ENCODE measurements around the gene BLTP2.

Gene BLTP2

DNA sequence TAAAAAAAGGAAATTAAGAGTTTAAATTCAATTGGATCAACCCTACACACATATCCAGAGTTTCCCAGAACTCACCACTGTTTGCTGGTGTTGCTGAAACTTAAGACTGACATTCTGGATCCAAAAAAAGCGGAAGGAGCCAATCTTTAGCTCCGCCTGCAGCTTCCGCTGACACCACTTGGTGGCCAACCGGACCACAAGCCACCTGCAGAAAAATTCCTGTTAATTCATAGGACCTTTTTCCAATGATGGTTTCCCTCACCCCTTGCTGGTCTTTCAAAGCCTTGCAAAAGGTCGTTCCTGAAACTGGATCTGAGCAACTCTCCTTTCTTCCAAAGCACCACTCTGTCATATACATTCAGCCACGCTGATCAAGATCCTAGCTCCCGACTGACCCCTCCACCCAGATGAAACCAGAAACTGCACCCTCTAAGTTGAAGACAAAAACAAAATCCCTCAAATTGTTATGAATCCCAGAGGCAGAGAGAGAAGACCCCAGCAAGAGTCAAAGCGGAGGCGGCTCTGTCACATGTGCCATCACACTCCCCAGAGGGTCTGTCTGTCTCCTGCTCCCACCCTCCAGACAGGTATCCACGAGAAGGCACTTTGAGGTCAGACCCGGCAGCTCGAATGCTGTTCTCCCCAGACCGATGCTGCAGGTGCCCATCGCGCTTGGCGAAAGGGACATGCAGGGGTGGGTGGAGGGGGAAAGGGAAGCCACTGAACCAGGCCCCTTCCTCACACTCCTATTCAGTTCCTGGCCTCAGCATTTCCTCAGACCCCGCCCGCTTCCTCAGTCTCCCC, 773 bp downstream of the BLTP2 start:
- TF ChIP-seq, protein P1, sequence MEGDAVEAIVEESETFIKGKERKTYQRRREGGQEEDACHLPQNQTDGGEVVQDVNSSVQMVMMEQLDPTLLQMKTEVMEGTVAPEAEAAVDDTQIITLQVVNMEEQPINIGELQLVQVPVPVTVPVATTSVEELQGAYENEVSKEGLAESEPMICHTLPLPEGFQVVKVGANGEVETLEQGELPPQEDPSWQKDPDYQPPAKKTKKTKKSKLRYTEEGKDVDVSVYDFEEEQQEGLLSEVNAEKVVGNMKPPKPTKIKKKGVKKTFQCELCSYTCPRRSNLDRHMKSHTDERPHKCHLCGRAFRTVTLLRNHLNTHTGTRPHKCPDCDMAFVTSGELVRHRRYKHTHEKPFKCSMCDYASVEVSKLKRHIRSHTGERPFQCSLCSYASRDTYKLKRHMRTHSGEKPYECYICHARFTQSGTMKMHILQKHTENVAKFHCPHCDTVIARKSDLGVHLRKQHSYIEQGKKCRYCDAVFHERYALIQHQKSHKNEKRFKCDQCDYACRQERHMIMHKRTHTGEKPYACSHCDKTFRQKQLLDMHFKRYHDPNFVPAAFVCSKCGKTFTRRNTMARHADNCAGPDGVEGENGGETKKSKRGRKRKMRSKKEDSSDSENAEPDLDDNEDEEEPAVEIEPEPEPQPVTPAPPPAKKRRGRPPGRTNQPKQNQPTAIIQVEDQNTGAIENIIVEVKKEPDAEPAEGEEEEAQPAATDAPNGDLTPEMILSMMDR (IDR thresholded peaks at IDR 0.05; ENCODE audit: unreplicated experiment in 3 of 3), result peak; percentile 46 to 54 (median 47)
- H3K9me3 Mint-ChIP-seq, result no peaks in the 10 kb centered on the region
- peaks cover 58% of the 10 kb centered on the region for H3K36me3 Mint-ChIP-seq (ENCODE audit: low read depth)
- peak overlapping the region; percentile 95 to 96 (median 96) for H3K4me3 Mint-ChIP-seq
- peaks cover 34% of the 10 kb centered on the region for H3K4me1 Mint-ChIP-seq
- H3K27me3 Mint-ChIP-seq (ENCODE audit: low read depth), result no peaks in the 10 kb centered on the region
- peak overlapping the region; percentile 73 to 96 (median 93) for H3K27ac Mint-ChIP-seq

DNA sequence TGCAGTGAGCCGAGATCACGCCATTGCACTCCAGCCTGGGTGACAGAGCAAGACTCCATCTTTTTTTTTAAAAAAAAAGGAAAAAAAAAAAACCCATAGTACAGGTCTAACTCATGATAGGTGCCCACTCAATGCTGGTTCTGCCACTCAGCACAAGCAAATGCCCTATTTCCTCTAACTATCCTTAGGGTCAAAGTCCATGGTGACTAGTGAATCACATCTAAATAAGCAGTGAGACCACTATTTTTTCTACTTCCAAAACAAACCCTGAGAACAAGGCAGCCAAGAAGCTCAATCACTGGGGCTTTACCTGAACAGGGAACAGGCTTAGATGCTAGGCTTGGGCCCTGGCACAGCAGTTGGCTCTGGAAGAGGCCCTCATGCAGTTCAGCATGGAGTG, 3.4 kb downstream of the BLTP2 start:
- H3K9me3 Mint-ChIP-seq, result no peaks in the 10 kb centered on the region
- H3K4me3 Mint-ChIP-seq, result peak overlapping the region in 2 of 3 experiments; percentile 32 to 44
- no peaks in the 10 kb centered on the region for H3K27me3 Mint-ChIP-seq (ENCODE audit: low read depth)
- peaks cover 67% of the 10 kb centered on the region for H3K36me3 Mint-ChIP-seq (ENCODE audit: low read depth)
- TF ChIP-seq, protein P1 (IDR thresholded peaks at IDR 0.05; ENCODE audit: unreplicated experiment in 3 of 3), result no peak
- H3K27ac Mint-ChIP-seq, result no peak overlapping the region
- peaks cover 29% of the 10 kb centered on the region for H3K4me1 Mint-ChIP-seq

DNA sequence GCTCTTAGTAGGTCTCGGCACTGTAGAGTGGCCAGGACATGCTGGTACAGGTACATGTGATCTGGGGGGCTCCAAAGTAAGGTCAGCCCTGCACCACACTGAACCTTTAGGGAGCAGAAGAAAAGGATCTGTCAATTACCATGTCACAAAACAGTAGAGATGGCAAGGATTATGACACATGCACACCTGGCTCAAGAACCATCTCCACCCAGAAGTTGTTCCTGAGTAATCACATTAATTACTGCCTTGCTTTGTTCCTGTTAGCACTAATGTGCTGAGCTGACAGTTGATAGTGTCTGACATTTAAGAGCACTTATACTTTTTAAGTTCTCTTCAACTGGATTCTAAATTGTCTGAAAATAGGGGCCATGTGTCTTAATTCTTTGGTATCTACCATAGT, 9.5 kb downstream of the BLTP2 start:
- TF ChIP-seq, protein P1 (IDR thresholded peaks at IDR 0.05; ENCODE audit: unreplicated experiment in 3 of 3), result no peak
- H3K4me1 Mint-ChIP-seq, result no peaks in the 10 kb centered on the region

DNA sequence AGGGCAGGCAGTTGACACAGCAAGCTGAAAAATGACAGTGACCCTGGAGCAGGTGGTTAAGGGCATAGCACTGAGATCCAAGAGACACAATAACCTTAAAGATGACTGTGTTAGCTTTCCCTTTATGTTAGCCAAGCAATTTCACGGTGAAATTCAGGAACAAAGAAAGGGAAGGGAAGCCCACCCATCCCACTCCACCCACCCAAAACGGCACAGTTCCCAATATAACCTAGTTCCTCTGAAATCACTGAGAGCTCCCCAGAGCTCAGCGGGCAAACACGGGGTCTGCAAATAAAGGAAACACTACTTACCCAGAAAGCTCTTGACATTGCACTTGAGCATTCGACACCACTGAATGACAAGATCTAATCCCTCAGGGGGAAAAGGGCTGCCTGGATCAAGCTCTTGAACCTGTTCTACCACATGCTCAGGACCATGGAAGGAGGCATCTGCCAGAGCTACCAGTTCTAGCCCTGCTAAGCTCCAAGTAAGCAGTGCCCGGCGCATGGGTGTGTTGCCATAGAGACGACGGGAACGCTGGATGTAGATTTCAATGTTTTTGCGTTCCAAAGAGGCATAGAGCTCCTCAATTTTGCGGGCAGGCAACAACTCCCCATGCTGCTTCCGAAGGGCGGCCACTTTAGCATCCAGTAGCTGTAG, 10.6 kb downstream of the BLTP2 start:
- Mint-ChIP-seq H3K4me1 (no peaks in the 10 kb centered on the region), H3K27me3 (ENCODE audit: low read depth) (no peaks in the 10 kb centered on the region), H3K4me3 (no peak overlapping the region), H3K9me3 (no peaks in the 10 kb centered on the region), H3K36me3 (ENCODE audit: low read depth) (peaks cover 85% of the 10 kb centered on the region), H3K27ac (no peak overlapping the region)
- TF ChIP-seq, protein P1 (IDR thresholded peaks at IDR 0.05; ENCODE audit: unreplicated experiment in 3 of 3), result no peak

More for the DNA sequence above, 9.5 kb downstream of the BLTP2 start:
- no peaks in the 10 kb centered on the region for H3K27me3 Mint-ChIP-seq (ENCODE audit: low read depth)
- no peak overlapping the region for H3K27ac Mint-ChIP-seq
- no peak overlapping the region for H3K4me3 Mint-ChIP-seq
- peaks cover 95% of the 10 kb centered on the region for H3K36me3 Mint-ChIP-seq (ENCODE audit: low read depth)
- H3K9me3 Mint-ChIP-seq, result no peaks in the 10 kb centered on the region

DNA sequence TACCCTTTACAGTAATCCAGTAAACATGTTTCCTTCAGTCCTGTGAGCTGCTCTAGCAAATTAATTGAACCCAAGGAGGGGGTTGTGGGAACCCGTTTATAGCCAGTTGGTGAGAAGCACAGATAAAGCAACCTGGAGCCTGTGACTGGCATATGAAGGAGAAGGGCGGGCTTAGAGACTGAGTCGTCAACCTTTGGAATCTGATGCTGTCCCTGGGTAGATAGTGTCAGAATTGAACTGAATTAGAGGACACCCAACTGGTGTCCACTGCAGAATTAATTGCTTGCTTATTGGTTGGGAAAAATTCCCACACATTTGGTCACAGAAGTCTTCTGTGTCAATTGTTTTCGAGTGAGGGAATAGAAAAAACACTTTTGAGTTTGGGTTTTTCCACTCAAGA, 18.1 kb downstream of the BLTP2 start:
- no peaks in the 10 kb centered on the region for H3K9me3 Mint-ChIP-seq
- H3K36me3 Mint-ChIP-seq (ENCODE audit: low read depth), result peaks cover 66% of the 10 kb centered on the region
- no peaks in the 10 kb centered on the region for H3K4me1 Mint-ChIP-seq
- H3K27ac Mint-ChIP-seq, result no peak overlapping the region
- TF ChIP-seq, protein P1 (IDR thresholded peaks at IDR 0.05; ENCODE audit: unreplicated experiment in 3 of 3), result no peak
- H3K27me3 Mint-ChIP-seq (ENCODE audit: low read depth), result no peaks in the 10 kb centered on the region
- H3K4me3 Mint-ChIP-seq, result no peak overlapping the region

Data from nephron (organoid).